ENCODE results near the gene OR5C1.
"Not testable (repeated sequence)": the region's sequence is repeated elsewhere in the genome, so short reads cannot be mapped to it uniquely, and the experiment has no call there.

OR5C1 gene

DNA sequence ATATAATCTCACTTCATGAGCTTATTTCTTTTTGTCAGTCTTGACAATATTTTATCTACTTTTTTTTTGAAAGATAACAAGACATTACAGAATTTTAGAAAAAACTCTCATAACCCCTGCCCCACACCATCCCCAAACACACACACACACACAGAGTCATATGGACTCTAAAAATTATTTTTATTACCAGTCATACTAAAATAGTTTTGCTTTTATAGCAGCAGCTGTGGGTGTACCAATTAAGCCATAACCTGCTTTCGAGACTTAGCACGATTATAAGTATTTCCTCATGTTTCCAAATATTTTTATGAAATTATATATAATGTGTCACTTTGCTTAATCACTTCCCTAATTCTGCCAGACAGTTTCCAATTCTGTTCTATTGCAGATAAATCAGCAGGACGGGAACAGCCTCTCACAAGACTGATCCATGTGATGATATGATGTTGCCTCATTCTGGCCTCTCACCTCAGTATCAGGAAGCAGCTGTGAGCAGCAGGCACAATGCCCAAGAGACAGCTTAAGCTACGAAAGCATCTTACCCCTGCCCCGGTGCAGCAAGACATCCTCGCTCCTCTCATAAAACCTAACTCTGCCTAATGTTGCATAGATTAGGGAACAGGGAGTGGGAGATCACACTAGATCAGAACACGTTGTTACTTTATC, 32.7 kb downstream of the OR5C1 start:
- Histone ChIP-seq H3K4me1 (peaks cover 3% of the 10 kb centered on the region), H3K9me3 (ENCODE audit: control insufficient read depth, low read length) (no peaks in the 10 kb centered on the region), H3K9ac (no peak overlapping the region), H3K4me2 (ENCODE audit: low read length) (no peak overlapping the region), H3K4me3 (ENCODE audit: low read depth, low read length) (no peak overlapping the region), H3K79me2 (no peaks in the 10 kb centered on the region), H2AFZ (no peak overlapping the region), H3K27me3 (ENCODE audit: control insufficient read depth, insufficient read depth, low read length) (no peaks in the 10 kb centered on the region), H3K27ac (no peak overlapping the region), H3K36me3 (ENCODE audit: control insufficient read depth, insufficient read depth, low read length) (no peaks in the 10 kb centered on the region)
- TF ChIP-seq, protein P1, sequence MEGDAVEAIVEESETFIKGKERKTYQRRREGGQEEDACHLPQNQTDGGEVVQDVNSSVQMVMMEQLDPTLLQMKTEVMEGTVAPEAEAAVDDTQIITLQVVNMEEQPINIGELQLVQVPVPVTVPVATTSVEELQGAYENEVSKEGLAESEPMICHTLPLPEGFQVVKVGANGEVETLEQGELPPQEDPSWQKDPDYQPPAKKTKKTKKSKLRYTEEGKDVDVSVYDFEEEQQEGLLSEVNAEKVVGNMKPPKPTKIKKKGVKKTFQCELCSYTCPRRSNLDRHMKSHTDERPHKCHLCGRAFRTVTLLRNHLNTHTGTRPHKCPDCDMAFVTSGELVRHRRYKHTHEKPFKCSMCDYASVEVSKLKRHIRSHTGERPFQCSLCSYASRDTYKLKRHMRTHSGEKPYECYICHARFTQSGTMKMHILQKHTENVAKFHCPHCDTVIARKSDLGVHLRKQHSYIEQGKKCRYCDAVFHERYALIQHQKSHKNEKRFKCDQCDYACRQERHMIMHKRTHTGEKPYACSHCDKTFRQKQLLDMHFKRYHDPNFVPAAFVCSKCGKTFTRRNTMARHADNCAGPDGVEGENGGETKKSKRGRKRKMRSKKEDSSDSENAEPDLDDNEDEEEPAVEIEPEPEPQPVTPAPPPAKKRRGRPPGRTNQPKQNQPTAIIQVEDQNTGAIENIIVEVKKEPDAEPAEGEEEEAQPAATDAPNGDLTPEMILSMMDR (IDR thresholded peaks at IDR 0.05): no peak

GRCh38 chr9:122822056-122822455, 33.3 kb downstream of the OR5C1 start:
- Histone ChIP-seq H3K27me3 (ENCODE audit: control insufficient read depth, insufficient read depth, low read length) (no peaks in the 10 kb centered on the region), H3K79me2 (no peaks in the 10 kb centered on the region), H3K4me2 (ENCODE audit: low read length) (no peak overlapping the region), H3K27ac (no peak overlapping the region), H3K9me3 (ENCODE audit: control insufficient read depth, low read length) (no peaks in the 10 kb centered on the region), H3K36me3 (ENCODE audit: control insufficient read depth, insufficient read depth, low read length) (no peaks in the 10 kb centered on the region), H2AFZ (no peak overlapping the region), H3K4me1 (peaks cover 3% of the 10 kb centered on the region), H3K9ac (no peak overlapping the region), H3K4me3 (ENCODE audit: low read depth, low read length) (no peak overlapping the region)
- TF ChIP-seq, protein P1 (IDR thresholded peaks at IDR 0.05): no peak

- Histone ChIP-seq H3K27me3 (ENCODE audit: control insufficient read depth, insufficient read depth, low read length) (no peaks in the 10 kb centered on the region), H3K27ac (no peak overlapping the region), H3K4me2 (ENCODE audit: low read length) (no peak overlapping the region), H2AFZ (no peak overlapping the region), H3K79me2 (no peaks in the 10 kb centered on the region), H3K4me1 (peaks cover 6% of the 10 kb centered on the region), H3K36me3 (ENCODE audit: control insufficient read depth, insufficient read depth, low read length) (no peaks in the 10 kb centered on the region), H3K4me3 (ENCODE audit: low read depth, low read length) (no peak overlapping the region), H3K9me3 (ENCODE audit: control insufficient read depth, low read length) (no peaks in the 10 kb centered on the region), H3K9ac (no peak overlapping the region)
- TF ChIP-seq, protein P1 (IDR thresholded peaks at IDR 0.05): no peak
Observed at GRCh38 chr9:122822938-122823337, 34.2 kb downstream of the OR5C1 start.

GRCh38 chr9:122827761-122828093, 39.0 kb downstream of the OR5C1 start:
- Histone ChIP-seq H2AFZ (peak overlapping the region; percentile 79), H3K4me3 (ENCODE audit: low read depth, low read length) (peak overlapping the region; percentile 98), H3K9ac (no peak overlapping the region), H3K4me1 (peaks cover 3% of the 10 kb centered on the region), H3K27me3 (ENCODE audit: control insufficient read depth, insufficient read depth, low read length) (no peaks in the 10 kb centered on the region), H3K79me2 (no peaks in the 10 kb centered on the region), H3K4me2 (ENCODE audit: low read length) (peak overlapping the region; percentile 61), H3K27ac (peak overlapping the region; percentile 88), H3K36me3 (ENCODE audit: control insufficient read depth, insufficient read depth, low read length) (no peaks in the 10 kb centered on the region), H3K9me3 (ENCODE audit: control insufficient read depth, low read length) (no peaks in the 10 kb centered on the region)
- TF ChIP-seq, protein P1 (IDR thresholded peaks at IDR 0.05): no peak

DNA sequence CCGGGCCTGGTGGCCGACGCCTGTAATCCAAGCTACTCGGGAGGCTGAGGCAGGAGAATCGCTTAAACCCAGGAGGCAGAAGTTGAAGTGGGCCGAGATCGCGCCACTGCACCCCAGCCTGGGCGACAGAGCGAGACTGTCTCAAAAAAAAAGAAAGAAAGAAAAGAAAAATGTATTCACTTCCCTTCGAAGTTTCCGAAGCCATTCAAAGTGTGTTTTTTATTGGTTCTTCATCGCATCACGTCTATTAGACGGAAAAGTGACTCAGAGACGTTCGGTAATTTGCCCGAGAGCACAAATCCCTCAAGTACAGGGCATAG, 40.2 kb downstream of the OR5C1 start:
- H3K9me3 ChIP-seq (ENCODE audit: control insufficient read depth, low read length); H3K4me1 ChIP-seq; H3K27me3 ChIP-seq (ENCODE audit: control insufficient read depth, insufficient read depth, low read length); H3K36me3 ChIP-seq (ENCODE audit: control insufficient read depth, insufficient read depth, low read length); H3K9ac ChIP-seq; H3K79me2 ChIP-seq: not testable (repeated sequence)
- Histone ChIP-seq H2AFZ (peak overlapping the region; percentile 79), H3K4me2 (ENCODE audit: low read length) (peak overlapping the region; percentile 61), H3K4me3 (ENCODE audit: low read depth, low read length) (peak overlapping the region; percentile 98), H3K27ac (peak overlapping the region; percentile 88)

Measured in parathyroid adenoma (tissue), 2 donors.